ENCODE measurements around the gene SLC12A8. TPM values are rescaled to one million over a fixed set of nuclear protein-coding genes. Genes with fewer than 3 reads are reported as not detected.

Gene SLC12A8
- polyA plus RNA-seq, 1 of the 3 experiments (the other 2 are of a cell fraction) = 7.5 TPM

GRCh38 chr3:125050488-125051090 is 162.0 kb downstream of the SLC12A8 start:
- Histone ChIP-seq H3K36me3 (replicated peaks in 1 of 2; ENCODE audit: control insufficient read depth in 1 of 2, insufficient read depth in 2 of 2, low read length in 1 of 2) (peaks cover 5 to 16% of the 10 kb centered on the region in 2 experiments), H3K9ac (no peak overlapping the region), H3K9me3 (no peaks in the 10 kb centered on the region), H3K79me2 (ENCODE audit: insufficient read depth) (peaks cover 87% of the 10 kb centered on the region), H4K20me1 (ENCODE audit: insufficient read depth) (peaks cover 59% of the 10 kb centered on the region), H3K4me2 (no peak overlapping the region), H3K4me3 (ENCODE audit: low read depth in 2 of 2, low read length in 1 of 2) (no peak overlapping the region), H2AFZ (ENCODE audit: low read depth) (no peak overlapping the region), H3K4me1 (ENCODE audit: control insufficient read depth in 1 of 2, insufficient read depth in 2 of 2, low read depth in 1 of 2, low read length in 1 of 2) (peaks cover 32 to 52% of the 10 kb centered on the region in 2 experiments), H3K27me3 (ENCODE audit: insufficient read depth) (no peaks in the 10 kb centered on the region), H3K27ac (ENCODE audit: low read depth in 2 of 2, low read length in 1 of 2) (peak overlapping the region in 1 of 2 experiments; percentile 99; a peak in 2 of 4 replicates), H3F3A (replicated peaks; ENCODE audit: insufficient read depth) (peaks cover 29% of the 10 kb centered on the region), H3K9me2 (no peaks in the 10 kb centered on the region)
- TF ChIP-seq NFIC (IDR thresholded peaks at IDR 0.05; ENCODE audit: borderline replicate concordance) = no peak
- TF ChIP-seq RAD21 (IDR thresholded peaks at IDR 0.05; ENCODE audit: low read length) = no peak
- TF ChIP-seq MAX (IDR thresholded peaks at IDR 0.05; ENCODE audit: low read depth) = no peak
- 0 out of 2 replicates have a peak, but pooled peaks have one; percentile 7 for TF ChIP-seq CTCF (IDR thresholded peaks at IDR 0.05)
- DNase-seq = no peak
- ChIA-PET POLR2A (no interaction called here), CTCF (interaction anchor here (1.3 kb wide), 1 partner anchor 55 kb away, joined by 4 read pairs; no protein-coding TSS in a partner anchor)
- WGBS (ENCODE audit: low lambda C conversion rate) = 89% methylated on average over 6 of the region's 6 CpGs

- H3K9me3 ChIP-seq = no peaks in the 10 kb centered on the region
- H3K4me2 ChIP-seq = no peak overlapping the region
- no peaks in the 10 kb centered on the region for H3K27me3 ChIP-seq (ENCODE audit: insufficient read depth)
- no peak overlapping the region for H2AFZ ChIP-seq (ENCODE audit: low read depth)
- POLR2A ChIA-PET = no interaction called here
- H3K9me2 ChIP-seq = no peaks in the 10 kb centered on the region
- peaks cover 82% of the 10 kb centered on the region for H4K20me1 ChIP-seq (ENCODE audit: insufficient read depth)
- H3K79me2 ChIP-seq (ENCODE audit: insufficient read depth) = peaks cover 89% of the 10 kb centered on the region
- no peak for DNase-seq
- peaks cover 36 to 67% of the 10 kb centered on the region in 2 experiments for H3K4me1 ChIP-seq (ENCODE audit: control insufficient read depth in 1 of 2, insufficient read depth in 2 of 2, low read depth in 1 of 2, low read length in 1 of 2)
- no peak overlapping the region for H3K9ac ChIP-seq
- H3K4me3 ChIP-seq (ENCODE audit: low read depth in 2 of 2, low read length in 1 of 2) = no peak overlapping the region
- peaks cover 8 to 17% of the 10 kb centered on the region in 2 experiments for H3K36me3 ChIP-seq (replicated peaks in 1 of 2; ENCODE audit: control insufficient read depth in 1 of 2, insufficient read depth in 2 of 2, low read length in 1 of 2)
- no peak for TF ChIP-seq SIN3A (IDR thresholded peaks at IDR 0.05; ENCODE audit: borderline replicate concordance, low read depth, low read length)
- TF ChIP-seq CTCF (IDR thresholded peaks at IDR 0.05) = no peak
- no peak for TF ChIP-seq USF1 (IDR thresholded peaks at IDR 0.05; ENCODE audit: borderline replicate concordance, low read depth)
- no peak for TF ChIP-seq EZH2phosphoT487 (IDR thresholded peaks at IDR 0.05; ENCODE audit: borderline replicate concordance, low read depth)
- TF ChIP-seq CHD2 (IDR thresholded peaks at IDR 0.05; ENCODE audit: low read length, partially characterized antibody) = no peak
- CTCF ChIA-PET = interaction anchor here (1.6 kb wide), 1 partner anchor 15 kb away, joined by 4 read pairs; no protein-coding TSS in a partner anchor
- H3K27ac ChIP-seq (ENCODE audit: low read depth in 2 of 2, low read length in 1 of 2) = no peak overlapping the region
- WGBS (ENCODE audit: low lambda C conversion rate) = 97% methylated on average over 2 of the region's 3 CpGs
- H3F3A ChIP-seq (replicated peaks; ENCODE audit: insufficient read depth) = peaks cover 21% of the 10 kb centered on the region
Measured at GRCh38 chr3:125048282-125048681, 164.3 kb downstream of the SLC12A8 start.

All from SK-N-SH (cell line).